SK-N-SH (cell line): ENCODE data around the gene IST1. TPM values are rescaled to one million over a fixed set of nuclear protein-coding genes. Genes with fewer than 3 reads are reported as not detected.

Source experiments
- CTCF ChIA-PET: fragments of 300-600, 350-600 bp; formaldehyde crosslinking; extraction: SDS; loops from one replicate; lab custom pipeline; 2021; lab: Yijun Ruan, JAX
- POLR2A ChIA-PET: fragments of 350-600 bp; sonication (Branson Sonifier 250); formaldehyde crosslinking; extraction: SDS; loops from one replicate; lab custom pipeline; 2020; ENCODE audit warnings: antibody characterized with exemption, inconsistent platforms; lab: Yijun Ruan, JAX
- DNase-seq: peaks from one replicate; pipeline ENCODE4 v3.0.0; 2012
- H2AFZ ChIP-seq: fragments of 200-600 bp; sonication (generic); 2 replicates; pipeline ENCODE4 v1.8.1; 2016; ENCODE audit warnings: antibody characterized with exemption, mild to moderate bottlenecking, low read depth
- H3F3A ChIP-seq: fragments of 200-600 bp; sonication (generic); replicated peaks from 2 replicates; pipeline ENCODE3; 2016; ENCODE audit warnings: antibody characterized with exemption, mild to moderate bottlenecking; ENCODE audit not compliant: insufficient read depth
- H3K27ac ChIP-seq, 2 experiments: fragments of 200-500 bp in 1 of 2; fragments of 200-600 bp in 1 of 2; sonication (Bioruptor generic) in 1 of 2; sonication (generic), shearing (Covaris generic) in 1 of 2; 2 replicates each; pipeline versions ENCODE4 v1.5.1 to v1.6.1; 2014 to 2016; ENCODE audit warnings: low read depth in 2 of 2, inconsistent platforms in 1 of 2, low read length in 1 of 2, mild to moderate bottlenecking in 1 of 2, mixed read lengths in 1 of 2
- H3K27me3 ChIP-seq: fragments of 200-600 bp; sonication (generic), shearing (Covaris generic); 2 replicates; pipeline ENCODE4 v1.6.1; 2016; ENCODE audit warnings: mixed run types; ENCODE audit not compliant: insufficient read depth
- H3K36me3 ChIP-seq, 2 experiments: fragments of 200-500 bp in 1 of 2; fragments of 200-600 bp in 1 of 2; sonication (Bioruptor generic) in 1 of 2; sonication (generic) in 1 of 2; replicated peaks in 1 of 2; 2 replicates each; pipeline versions ENCODE3 to v1.5.1; 2014 to 2016; ENCODE audit warnings: low read length in 1 of 2, mild to moderate bottlenecking in 1 of 2; ENCODE audit not compliant: insufficient read depth in 2 of 2, control insufficient read depth in 1 of 2
- H3K4me1 ChIP-seq, 2 experiments: fragments of 200-500 bp in 1 of 2; fragments of 200-600 bp in 1 of 2; sonication (Bioruptor generic) in 1 of 2; sonication (generic), shearing (Covaris generic) in 1 of 2; 2 replicates each; pipeline versions ENCODE4 v1.5.1 to v1.6.1; 2014 to 2016; ENCODE audit warnings: low read depth in 1 of 2, low read length in 1 of 2, mixed run types in 1 of 2; ENCODE audit not compliant: insufficient read depth in 2 of 2, control insufficient read depth in 1 of 2
- H3K4me2 ChIP-seq: fragments of 200-600 bp; sonication (generic), shearing (Covaris generic); 2 replicates; pipeline ENCODE4 v1.6.1; 2017; ENCODE audit warnings: mixed run types
- H3K4me3 ChIP-seq, 2 experiments: fragments of 200-500 bp in 1 of 2; fragments of 200-600 bp in 1 of 2; sonication (Bioruptor generic) in 1 of 2; sonication (generic), shearing (Covaris generic) in 1 of 2; 2 replicates each; pipeline versions ENCODE4 v1.5.1 to v1.8.1; 2014 to 2016; ENCODE audit warnings: low read depth in 2 of 2, inconsistent platforms in 1 of 2, low read length in 1 of 2, mild to moderate bottlenecking in 1 of 2, mixed read lengths in 1 of 2, moderate library complexity in 1 of 2
- H3K79me2 ChIP-seq: fragments of 200-600 bp; sonication (generic); 2 replicates; pipeline ENCODE4 v1.8.1; 2017; ENCODE audit warnings: mild to moderate bottlenecking; ENCODE audit not compliant: insufficient read depth
- H3K9ac ChIP-seq: fragments of 200-600 bp; sonication (generic); 2 replicates; pipeline ENCODE4 v1.6.1; 2017; ENCODE audit warnings: mixed run types
- H3K9me2 ChIP-seq: fragments of 200-600 bp; sonication (generic); 2 replicates; pipeline ENCODE4 v1.6.1; 2017; ENCODE audit warnings: mixed run types
- H3K9me3 ChIP-seq: fragments of 200-600 bp; sonication (generic); 2 replicates; pipeline ENCODE4 v1.6.1; 2017; ENCODE audit warnings: mixed run types, mild to moderate bottlenecking, moderate library complexity
- H4K20me1 ChIP-seq: fragments of 200-600 bp; sonication (generic); 2 replicates; pipeline ENCODE4 v1.6.1; 2017; ENCODE audit warnings: mild to moderate bottlenecking, mixed run types; ENCODE audit not compliant: insufficient read depth
- MXI1 ChIP-seq: IDR thresholded peaks from 2 replicates; pipeline ENCODE4 v1.6.1; 2012; ENCODE audit warnings: mild to moderate bottlenecking, low read depth, low read length, improper control_type of control experiment
- whole genome bisulfite sequencing: methylation state at CpG from one replicate; pipeline ENCODE4 v1.1.6; 2017; ENCODE audit warnings: low lambda C conversion rate; 5-methylcytosine and 5-hydroxymethylcytosine counted together
- polyA plus RNA-seq, 3 experiments: library from polyadenylated mRNA; depleted of rRNA; stranded (reverse); fragments of >200 nt; gene quantifications; 2 replicates each; pipeline ENCODE4 v1.2.3, GENCODE V29; 2012

IST1 gene
- polyA plus RNA-seq, 1 of the 3 experiments (the other 2 are of a cell fraction): 133 TPM

GRCh38 chr16:71974068-71974818 lies 78.9 kb downstream of the IST1 start:
- Histone ChIP-seq H3K9me3 (no peaks in the 10 kb centered on the region), H3K36me3 (no peaks in the 10 kb centered on the region), H3K27ac (no peak overlapping the region), H3K27me3 (no peaks in the 10 kb centered on the region), H3K4me1 (no peaks in the 10 kb centered on the region), H3K4me2 (no peak overlapping the region), H3K79me2 (no peaks in the 10 kb centered on the region), H3K9ac (no peak overlapping the region), H3F3A (no peaks in the 10 kb centered on the region), H4K20me1 (no peaks in the 10 kb centered on the region), H3K4me3 (no peak overlapping the region), H2AFZ (no peak overlapping the region), H3K9me2 (no peaks in the 10 kb centered on the region)
- ChIA-PET CTCF (interaction anchor here (1.3 to 1.8 kb wide), 2 partner anchors 13 to 92 kb away, joined by 4 to 6 read pairs; no protein-coding TSS in a partner anchor), POLR2A (no interaction called here)
- WGBS: 89% methylated on average over 14 of the region's 15 CpGs
- TF ChIP-seq MXI1: no peak
- no peak for DNase-seq

Other genes with a start within 250 kb of the IST1 start
- 5.5 and 7.2 TPM in 2 replicates for gene PHLPP2, start 170.8 kb upstream of the IST1 start, polyA plus RNA-seq (2012; rRNA removed)
- 23.8 and 33.8 TPM in 2 replicates for gene AP1G1, start 86.7 kb upstream of the IST1 start, polyA plus RNA-seq (2012; rRNA removed)
- 8.0 and 11.0 TPM in 2 replicates for gene ATXN1L, start 49.6 kb upstream of the IST1 start, polyA plus RNA-seq (2012; rRNA removed)
- gene ZNF821, start 11.3 kb upstream of the IST1 start, polyA plus RNA-seq (2012; rRNA removed): 7.7 and 8.8 TPM in 2 replicates
- not detected in 2 replicates for gene PKD1L3, start 104.9 kb downstream of the IST1 start, polyA plus RNA-seq (2012; rRNA removed)
- gene DHODH, start 113.2 kb downstream of the IST1 start, polyA plus RNA-seq (2012; rRNA removed): 10.9 and 11.1 TPM in 2 replicates
- gene HP, start 159.0 kb downstream of the IST1 start, polyA plus RNA-seq (2012; rRNA removed): not detected in 2 replicates
- not detected in 2 replicates for gene HPR, start 167.7 kb downstream of the IST1 start, polyA plus RNA-seq (2012; rRNA removed)
- 8.9 and 12.7 TPM in 2 replicates for gene TXNL4B, start 198.1 kb downstream of the IST1 start, polyA plus RNA-seq (2012; rRNA removed)
- 60.2 and 75.0 TPM in 2 replicates for gene DHX38, start 198.3 kb downstream of the IST1 start, polyA plus RNA-seq (2012; rRNA removed)